ENCODE data around the gene ADRA1B. TPM values are rescaled to one million over a fixed set of nuclear protein-coding genes. Genes with fewer than 3 reads are reported as not detected.
"Not testable (repeated sequence)": the region's sequence is repeated elsewhere in the genome, so short reads cannot be mapped to it uniquely, and the experiment has no call there.

Gene ADRA1B
- polyA plus RNA-seq, 4 donors: 0.25 to 0.45 (median 0.31) TPM; not detected in 1

- not testable (repeated sequence) for H3K27ac ChIP-seq (ENCODE audit: low read depth in 1 of 3, low read length in 2 of 3); DNase-seq; H3K27me3 ChIP-seq (ENCODE audit: control insufficient read depth in 3 of 3, insufficient read depth in 3 of 3, low read length in 3 of 3); FAIRE-seq; H3K9me3 ChIP-seq (ENCODE audit: control insufficient read depth in 2 of 2, insufficient read depth in 1 of 2, low read depth in 1 of 2, low read length in 1 of 2); H3K4me3 ChIP-seq (ENCODE audit: low read depth in 1 of 3, low read length in 3 of 3)
- H3K36me3 ChIP-seq (ENCODE audit: control insufficient read depth in 3 of 3, insufficient read depth in 2 of 3, low read depth in 1 of 3, low read length in 3 of 3): peaks cover 2 to 33% (median 4%) of the 10 kb centered on the region in 3 donors
- peaks cover 0 to 11% (median 7%) of the 10 kb centered on the region in 3 donors for H3K4me1 ChIP-seq (ENCODE audit: control insufficient read depth in 3 of 3, insufficient read depth in 2 of 3, low read depth in 1 of 3, low read length in 2 of 3)
- WGBS, 3 donors: 95 to 98% (median 96%) methylated on average over 6 of the region's 6 CpGs
These were observed 97.9 kb downstream of the ADRA1B start for GRCh38 chr5:160014197-160014596.

GRCh38 chr5:160018945-160019625 is 102.8 kb downstream of the ADRA1B start:
- WGBS, 3 donors: 85 to 94% (median 88%) methylated on average over 2 of the region's 2 CpGs
- Histone ChIP-seq H3K4me1 (ENCODE audit: control insufficient read depth in 3 of 3, insufficient read depth in 2 of 3, low read depth in 1 of 3, low read length in 2 of 3) (peaks cover 0 to 4% (median 0%) of the 10 kb centered on the region in 3 donors), H3K9me3 (ENCODE audit: control insufficient read depth in 2 of 2, insufficient read depth in 1 of 2, low read depth in 1 of 2, low read length in 1 of 2) (no peaks in the 10 kb centered on the region), H3K27me3 (ENCODE audit: control insufficient read depth in 3 of 3, insufficient read depth in 3 of 3, low read length in 3 of 3) (no peaks in the 10 kb centered on the region), H3K36me3 (ENCODE audit: control insufficient read depth in 3 of 3, insufficient read depth in 2 of 3, low read depth in 1 of 3, low read length in 3 of 3) (peaks cover 5 to 27% (median 6%) of the 10 kb centered on the region in 3 donors), H3K27ac (ENCODE audit: low read depth in 1 of 3, low read length in 2 of 3) (no peak overlapping the region), H3K4me3 (ENCODE audit: low read depth in 1 of 3, low read length in 3 of 3) (no peak overlapping the region)
- no peak for FAIRE-seq
- DNase-seq: no peak

GRCh38 chr5:160020266-160020770 is 104.0 kb downstream of the ADRA1B start:
- DNase-seq (no peak), FAIRE-seq (no peak)
- no peak overlapping the region for H3K4me3 ChIP-seq (ENCODE audit: low read depth in 1 of 3, low read length in 3 of 3)
- no peaks in the 10 kb centered on the region for H3K9me3 ChIP-seq (ENCODE audit: control insufficient read depth in 2 of 2, insufficient read depth in 1 of 2, low read depth in 1 of 2, low read length in 1 of 2)
- H3K27me3 ChIP-seq (ENCODE audit: control insufficient read depth in 3 of 3, insufficient read depth in 3 of 3, low read length in 3 of 3): no peaks in the 10 kb centered on the region
- H3K27ac ChIP-seq (ENCODE audit: low read depth in 1 of 3, low read length in 2 of 3): peak overlapping the region in 2 of 3 donors; percentile 4 to 75
- H3K36me3 ChIP-seq (ENCODE audit: control insufficient read depth in 3 of 3, insufficient read depth in 2 of 3, low read depth in 1 of 3, low read length in 3 of 3): peaks cover 5 to 23% (median 6%) of the 10 kb centered on the region in 3 donors
- 63 to 81% (median 65%) methylated on average over 7 of the region's 7 CpGs for WGBS, 3 donors
- H3K4me1 ChIP-seq (ENCODE audit: control insufficient read depth in 3 of 3, insufficient read depth in 2 of 3, low read depth in 1 of 3, low read length in 2 of 3): peaks cover 0 to 4% (median 0%) of the 10 kb centered on the region in 3 donors

- no peak for FAIRE-seq
- peaks cover 0 to 4% (median 0%) of the 10 kb centered on the region in 3 donors for H3K4me1 ChIP-seq (ENCODE audit: control insufficient read depth in 3 of 3, insufficient read depth in 2 of 3, low read depth in 1 of 3, low read length in 2 of 3)
- peaks cover 5 to 20% (median 6%) of the 10 kb centered on the region in 3 donors for H3K36me3 ChIP-seq (ENCODE audit: control insufficient read depth in 3 of 3, insufficient read depth in 2 of 3, low read depth in 1 of 3, low read length in 3 of 3)
- WGBS, 3 donors: 57 to 71% (median 64%) methylated on average over 4 of the region's 4 CpGs
- H3K4me3 ChIP-seq (ENCODE audit: low read depth in 1 of 3, low read length in 3 of 3): no peak overlapping the region
- no peaks in the 10 kb centered on the region for H3K27me3 ChIP-seq (ENCODE audit: control insufficient read depth in 3 of 3, insufficient read depth in 3 of 3, low read length in 3 of 3)
- peak overlapping the region in 2 of 3 donors; percentile 20 to 75 for H3K27ac ChIP-seq (ENCODE audit: low read depth in 1 of 3, low read length in 2 of 3)
- DNase-seq: peak in 1 of 2 donors; percentile 26
- H3K9me3 ChIP-seq (ENCODE audit: control insufficient read depth in 2 of 2, insufficient read depth in 1 of 2, low read depth in 1 of 2, low read length in 1 of 2): no peaks in the 10 kb centered on the region
These were observed 104.7 kb downstream of the ADRA1B start for GRCh38 chr5:160020964-160021363.

GRCh38 chr5:160021831-160022446 is 105.7 kb downstream of the ADRA1B start:
- Histone ChIP-seq H3K4me1 (ENCODE audit: control insufficient read depth in 3 of 3, insufficient read depth in 2 of 3, low read depth in 1 of 3, low read length in 2 of 3) (peaks cover 0 to 4% (median 0%) of the 10 kb centered on the region in 3 donors), H3K9me3 (ENCODE audit: control insufficient read depth in 2 of 2, insufficient read depth in 1 of 2, low read depth in 1 of 2, low read length in 1 of 2) (no peaks in the 10 kb centered on the region), H3K27ac (ENCODE audit: low read depth in 1 of 3, low read length in 2 of 3) (no peak overlapping the region), H3K27me3 (ENCODE audit: control insufficient read depth in 3 of 3, insufficient read depth in 3 of 3, low read length in 3 of 3) (no peaks in the 10 kb centered on the region), H3K4me3 (ENCODE audit: low read depth in 1 of 3, low read length in 3 of 3) (no peak overlapping the region), H3K36me3 (ENCODE audit: control insufficient read depth in 3 of 3, insufficient read depth in 2 of 3, low read depth in 1 of 3, low read length in 3 of 3) (peaks cover 2 to 19% (median 6%) of the 10 kb centered on the region in 3 donors)
- FAIRE-seq: peak; percentile 15
- WGBS, 3 donors: 3 to 11% (median 7%) methylated on average over 3 of the region's 3 CpGs
- peak; percentile 81 to 86 for DNase-seq

Other genes with a start within 250 kb of the ADRA1B start
- gene TTC1, start 92.7 kb downstream of the ADRA1B start, polyA plus RNA-seq: 10 to 100 TPM; 42.2 to 49.2 (median 44.5) TPM
- gene PWWP2A, start 203.0 kb downstream of the ADRA1B start, polyA plus RNA-seq: 10 to 100 TPM in 1 of 4 donors, 1 to 10 TPM in 3; 6.8 to 30.2 (median 9.0) TPM